ENCODE results near the gene CDK9.

CDK9 gene

DNA sequence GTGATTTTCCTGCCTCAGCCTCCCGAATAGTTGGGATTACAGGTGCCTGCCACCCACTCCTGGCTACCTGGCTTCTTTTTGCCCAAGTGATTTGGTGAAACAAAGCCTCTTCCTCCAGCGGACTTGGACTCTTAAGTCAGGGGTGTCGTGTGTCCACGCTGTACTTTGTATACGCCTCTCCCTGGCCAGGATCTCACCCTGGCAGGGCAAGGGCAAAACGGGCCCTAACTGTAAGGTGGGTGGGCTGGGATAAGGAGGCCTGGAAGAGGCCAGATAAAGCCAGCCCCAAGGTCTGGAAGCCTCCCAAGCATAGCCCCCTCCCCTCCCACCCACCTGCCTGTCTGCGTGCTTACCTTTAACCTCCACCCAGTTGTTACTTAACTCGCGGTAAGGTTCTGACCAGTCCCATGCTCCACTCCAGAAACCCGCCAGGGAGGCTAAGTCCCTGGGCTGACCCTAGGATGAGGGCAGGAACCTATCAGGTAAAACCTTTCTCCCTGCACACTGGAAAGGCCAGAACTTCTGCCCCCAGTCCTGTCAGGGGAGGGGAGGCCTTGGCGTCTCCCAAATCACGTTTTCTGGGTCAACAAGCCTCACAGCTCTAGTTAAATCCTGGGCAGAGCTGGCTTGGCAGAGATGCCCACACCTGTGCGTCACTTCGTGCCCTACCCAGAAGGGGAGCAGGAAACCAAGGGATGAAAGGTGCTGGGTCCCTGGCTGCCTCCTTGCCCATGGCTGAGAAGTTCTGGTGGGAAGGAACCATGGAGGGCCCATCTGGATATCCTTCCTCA is 8.4 kb downstream of the CDK9 start:
- H3K27me3 ChIP-seq (ENCODE audit: control insufficient read depth, insufficient read depth, low read length) = no peaks in the 10 kb centered on the region
- H3K4me3 ChIP-seq (ENCODE audit: low read depth, low read length) = no peak overlapping the region
- H3K4me1 ChIP-seq = no peaks in the 10 kb centered on the region
- H3K79me2 ChIP-seq = no peaks in the 10 kb centered on the region
- no peak overlapping the region for H3K27ac ChIP-seq
- no peak overlapping the region for H3K4me2 ChIP-seq (ENCODE audit: low read length)
- H3K9me3 ChIP-seq (ENCODE audit: control insufficient read depth, low read length) = no peaks in the 10 kb centered on the region
- no peaks in the 10 kb centered on the region for H3K36me3 ChIP-seq (ENCODE audit: control insufficient read depth, insufficient read depth, low read length)
- TF ChIP-seq, protein P1, sequence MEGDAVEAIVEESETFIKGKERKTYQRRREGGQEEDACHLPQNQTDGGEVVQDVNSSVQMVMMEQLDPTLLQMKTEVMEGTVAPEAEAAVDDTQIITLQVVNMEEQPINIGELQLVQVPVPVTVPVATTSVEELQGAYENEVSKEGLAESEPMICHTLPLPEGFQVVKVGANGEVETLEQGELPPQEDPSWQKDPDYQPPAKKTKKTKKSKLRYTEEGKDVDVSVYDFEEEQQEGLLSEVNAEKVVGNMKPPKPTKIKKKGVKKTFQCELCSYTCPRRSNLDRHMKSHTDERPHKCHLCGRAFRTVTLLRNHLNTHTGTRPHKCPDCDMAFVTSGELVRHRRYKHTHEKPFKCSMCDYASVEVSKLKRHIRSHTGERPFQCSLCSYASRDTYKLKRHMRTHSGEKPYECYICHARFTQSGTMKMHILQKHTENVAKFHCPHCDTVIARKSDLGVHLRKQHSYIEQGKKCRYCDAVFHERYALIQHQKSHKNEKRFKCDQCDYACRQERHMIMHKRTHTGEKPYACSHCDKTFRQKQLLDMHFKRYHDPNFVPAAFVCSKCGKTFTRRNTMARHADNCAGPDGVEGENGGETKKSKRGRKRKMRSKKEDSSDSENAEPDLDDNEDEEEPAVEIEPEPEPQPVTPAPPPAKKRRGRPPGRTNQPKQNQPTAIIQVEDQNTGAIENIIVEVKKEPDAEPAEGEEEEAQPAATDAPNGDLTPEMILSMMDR (IDR thresholded peaks at IDR 0.05) = no peak
- H2AFZ ChIP-seq = no peak overlapping the region
- H3K9ac ChIP-seq = no peak overlapping the region

DNA sequence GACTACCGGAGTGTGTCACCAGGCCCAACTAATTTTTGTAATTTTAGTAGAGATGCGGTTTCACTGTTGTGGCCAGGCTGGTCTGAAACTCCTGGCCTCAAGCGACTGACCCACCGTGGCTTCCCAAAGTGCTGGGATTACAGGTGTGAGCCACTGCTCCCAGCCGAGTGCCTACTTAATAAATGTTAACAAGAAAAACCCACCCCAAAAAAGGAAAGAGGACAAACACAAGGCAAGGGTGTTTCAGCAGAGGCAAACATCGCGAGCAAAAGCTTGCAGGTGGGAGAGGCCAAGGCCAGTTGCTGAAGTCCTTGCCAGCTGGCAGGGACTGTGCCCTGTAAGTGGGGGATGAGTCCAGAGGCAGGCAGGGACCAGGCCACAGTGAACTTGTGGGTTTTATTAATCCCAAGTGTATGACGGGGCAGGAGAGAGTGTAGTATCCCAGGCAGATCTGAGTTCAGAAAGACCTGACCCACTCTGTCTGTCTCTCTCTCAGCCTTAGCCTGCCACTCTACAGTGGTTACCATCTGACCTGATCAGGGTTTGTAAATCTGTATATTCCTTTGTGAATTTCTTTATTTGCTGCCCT is 10.5 kb downstream of the CDK9 start:
- Histone ChIP-seq H3K27me3 (ENCODE audit: control insufficient read depth, insufficient read depth, low read length) (no peaks in the 10 kb centered on the region), H3K9me3 (ENCODE audit: control insufficient read depth, low read length) (no peaks in the 10 kb centered on the region), H3K9ac (no peak overlapping the region), H3K4me1 (no peaks in the 10 kb centered on the region), H3K79me2 (no peaks in the 10 kb centered on the region), H3K36me3 (ENCODE audit: control insufficient read depth, insufficient read depth, low read length) (no peaks in the 10 kb centered on the region), H2AFZ (no peak overlapping the region), H3K27ac (no peak overlapping the region), H3K4me2 (ENCODE audit: low read length) (no peak overlapping the region), H3K4me3 (ENCODE audit: low read depth, low read length) (no peak overlapping the region)
- TF ChIP-seq, protein P1 (IDR thresholded peaks at IDR 0.05) = no peak

DNA sequence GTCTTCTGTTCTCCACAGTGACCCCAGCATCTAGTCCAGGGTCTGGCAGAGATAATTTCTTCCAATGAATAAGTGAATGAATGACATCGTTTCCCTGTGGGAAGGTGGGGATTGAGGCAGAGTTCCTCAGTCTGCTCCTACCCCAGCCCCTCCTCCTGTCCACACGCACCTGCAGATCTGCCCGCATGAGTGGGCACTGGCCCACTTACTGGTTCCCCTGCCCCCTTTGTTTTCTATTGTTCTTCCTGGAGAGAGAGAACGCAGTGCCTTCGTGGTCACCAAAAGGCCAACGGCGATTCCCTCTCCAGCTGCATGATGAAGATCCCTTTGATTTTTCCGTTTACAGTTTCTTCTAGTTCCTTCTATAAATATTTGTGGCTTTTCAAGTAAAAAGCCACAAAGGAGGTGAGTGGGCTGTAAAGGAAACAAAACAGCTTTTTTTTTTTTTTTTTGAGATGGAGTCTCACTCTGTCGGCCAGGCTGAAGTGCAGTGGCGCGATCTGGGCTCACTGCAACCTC is 11.1 kb downstream of the CDK9 start:
- H3K79me2 ChIP-seq = no peaks in the 10 kb centered on the region
- H3K4me1 ChIP-seq = no peaks in the 10 kb centered on the region
- no peak overlapping the region for H3K9ac ChIP-seq
- no peaks in the 10 kb centered on the region for H3K9me3 ChIP-seq (ENCODE audit: control insufficient read depth, low read length)
- H2AFZ ChIP-seq = no peak overlapping the region
- H3K27ac ChIP-seq = no peak overlapping the region
- H3K36me3 ChIP-seq (ENCODE audit: control insufficient read depth, insufficient read depth, low read length) = no peaks in the 10 kb centered on the region
- no peak overlapping the region for H3K4me3 ChIP-seq (ENCODE audit: low read depth, low read length)
- TF ChIP-seq, protein P1 (IDR thresholded peaks at IDR 0.05) = no peak
- no peak overlapping the region for H3K4me2 ChIP-seq (ENCODE audit: low read length)
- no peaks in the 10 kb centered on the region for H3K27me3 ChIP-seq (ENCODE audit: control insufficient read depth, insufficient read depth, low read length)

DNA sequence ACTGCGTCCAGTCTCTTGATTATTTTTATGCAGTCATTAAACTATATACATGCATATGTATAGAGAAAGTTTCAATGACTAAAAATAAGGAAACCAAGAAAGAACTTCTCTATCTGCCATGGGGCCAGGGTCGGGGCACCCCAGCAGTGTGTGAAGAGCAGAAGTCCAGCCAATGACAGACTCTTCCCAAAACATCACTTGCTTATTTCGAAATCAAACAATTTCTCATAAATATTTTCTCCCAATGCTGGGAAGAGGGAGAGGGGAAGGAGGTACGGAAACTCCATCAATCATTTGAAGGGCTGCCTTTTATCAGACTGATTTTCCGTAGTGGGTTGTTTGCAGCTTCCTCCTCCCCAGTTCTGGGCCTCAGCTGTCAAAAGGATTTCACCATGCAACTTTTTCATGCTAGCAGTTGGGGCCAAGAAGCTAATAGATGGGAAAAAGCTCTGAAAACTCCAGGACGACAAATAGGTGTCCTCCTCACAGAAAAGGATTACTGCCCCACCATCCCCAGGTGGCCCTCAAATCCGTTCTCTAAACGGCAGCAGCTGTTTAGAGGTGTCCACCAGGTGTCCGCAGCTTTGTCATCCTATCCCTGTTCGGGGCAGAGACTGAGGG is 16.2 kb downstream of the CDK9 start:
- no peaks in the 10 kb centered on the region for H3K27me3 ChIP-seq (ENCODE audit: control insufficient read depth, insufficient read depth, low read length)
- H3K9me3 ChIP-seq (ENCODE audit: control insufficient read depth, low read length) = no peaks in the 10 kb centered on the region
- H3K79me2 ChIP-seq = peaks cover 5% of the 10 kb centered on the region
- H3K4me2 ChIP-seq (ENCODE audit: low read length) = peak overlapping the region; percentile 78
- peak overlapping the region; percentile 86 for H2AFZ ChIP-seq
- H3K4me1 ChIP-seq = peaks cover 3% of the 10 kb centered on the region
- peak overlapping the region; percentile 79 for H3K27ac ChIP-seq
- H3K36me3 ChIP-seq (ENCODE audit: control insufficient read depth, insufficient read depth, low read length) = no peaks in the 10 kb centered on the region
- peak overlapping the region; percentile 74 for H3K4me3 ChIP-seq (ENCODE audit: low read depth, low read length)
- TF ChIP-seq, protein P1 (IDR thresholded peaks at IDR 0.05) = peak; percentile 22
- H3K9ac ChIP-seq = no peak overlapping the region
